Muscle of leg (tissue), 11 donors: Measurements from ENCODE around the gene PSD2. TPM values are rescaled to one million over a fixed set of nuclear protein-coding genes. Genes with fewer than 3 reads are reported as not detected.

Source experiments
- DNase-seq: peaks from one replicate; pipeline ENCODE4 v3.0.0; 2013
- H3K27ac ChIP-seq: one replicate; pipeline ENCODE4 v1.5.1; 2013; ENCODE audit warnings: mild to moderate bottlenecking, low read length, control low read depth
- H3K27me3 ChIP-seq: one replicate; pipeline ENCODE4 v1.6.1; 2013; ENCODE audit warnings: low read length; ENCODE audit not compliant: control insufficient read depth, insufficient read depth
- H3K36me3 ChIP-seq: one replicate; pipeline ENCODE4 v1.6.1; 2013; ENCODE audit warnings: low read length; ENCODE audit not compliant: control insufficient read depth, insufficient read depth
- H3K4me1 ChIP-seq: one replicate; pipeline ENCODE4 v1.6.1; 2013; ENCODE audit warnings: low read length; ENCODE audit not compliant: control insufficient read depth, insufficient read depth
- H3K4me3 ChIP-seq: one replicate; pipeline ENCODE4 v1.5.1; 2013; ENCODE audit warnings: low read length, control low read depth
- H3K9me3 ChIP-seq: replicated peaks from 2 replicates; pipeline ENCODE4 v1.6.1; 2013; ENCODE audit warnings: low read depth, low read length; ENCODE audit not compliant: control insufficient read depth
- WGBS: methylation state at CpG from one replicate; pipeline ENCODE4 v1.1.5; 2013; ENCODE audit warnings: missing lambda C conversion rate; ENCODE audit not compliant: insufficient coverage; 5-methylcytosine and 5-hydroxymethylcytosine counted together
- polyA plus RNA-seq, 8 donors: library from polyadenylated mRNA; unstranded; fragments of 120-200 nt; gene quantifications; one replicate each; pipeline versions ENCODE4 v1.2.1 to v1.2.3, GENCODE V29; 2013; ENCODE audit warnings: inconsistent platforms in 1 of 8, low replicate concordance in 1 of 8; ENCODE audit not compliant: insufficient read length in 8 of 8, insufficient read depth in 1 of 8
- total RNA-seq: library from RNA; stranded (reverse); fragments of 120-200 nt; gene quantifications from one replicate; pipeline ENCODE4 v1.2.4, GENCODE V29; 2013

PSD2 gene
- total and polyA plus RNA-seq, 9 donors, result 0.18 to 0.47 (median 0.31) TPM

DNA sequence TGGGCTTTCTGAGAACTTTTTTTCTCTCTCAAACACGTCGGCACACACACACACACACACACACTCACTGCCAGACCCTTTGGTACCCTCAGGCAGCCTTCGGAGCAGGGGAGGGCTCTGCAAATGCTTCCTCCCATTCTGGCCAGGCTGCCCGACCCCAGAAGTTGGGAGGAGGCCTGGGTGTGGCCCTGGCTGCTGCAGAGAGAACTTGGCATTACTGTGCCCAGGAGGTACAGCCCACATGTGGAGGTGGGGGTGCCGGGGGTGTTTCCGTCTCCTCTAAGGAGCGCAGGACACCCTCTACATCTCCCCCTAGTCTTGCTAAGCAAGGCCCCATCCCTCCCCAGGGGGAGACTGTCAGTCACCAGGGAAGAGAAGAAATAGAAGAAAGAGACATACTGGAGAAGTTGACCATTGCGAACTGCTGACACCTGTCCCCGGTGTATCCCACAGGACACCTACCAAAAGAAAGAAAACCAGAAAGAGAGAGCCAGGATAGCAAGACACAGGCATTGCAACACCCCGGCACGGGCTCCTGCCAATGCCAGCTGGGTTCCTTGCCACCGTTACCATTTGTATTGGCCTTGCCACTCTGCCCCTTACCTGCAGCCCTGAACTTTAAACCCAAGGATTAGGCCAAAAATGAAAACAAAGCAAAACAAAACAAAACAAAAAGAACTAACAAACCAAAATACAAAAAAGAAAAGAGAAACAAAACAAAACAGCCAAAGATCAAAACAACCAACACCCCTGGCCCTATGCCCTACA, 69.3 kb downstream of the PSD2 start:
- H3K27me3 ChIP-seq, result no peaks in the 10 kb centered on the region

GRCh38 chr5:139867109-139867508, 71.5 kb downstream of the PSD2 start:
- no CpG with 5 or more reads among the region's 2 CpGs for WGBS
- Histone ChIP-seq H3K36me3 (no peaks in the 10 kb centered on the region), H3K27me3 (peaks cover 3% of the 10 kb centered on the region), H3K9me3 (no peaks in the 10 kb centered on the region), H3K27ac (no peak overlapping the region), H3K4me1 (peaks cover 9% of the 10 kb centered on the region), H3K4me3 (no peak overlapping the region)
- no peak for DNase-seq

More for the DNA sequence above, 69.3 kb downstream of the PSD2 start:
- Histone ChIP-seq H3K9me3 (no peaks in the 10 kb centered on the region), H3K4me3 (no peak overlapping the region), H3K27ac (no peak overlapping the region), H3K4me1 (peaks cover 9% of the 10 kb centered on the region), H3K36me3 (no peaks in the 10 kb centered on the region)
- WGBS, result 83% methylated on average over 4 of the region's 12 CpGs
- no peak for DNase-seq

DNA sequence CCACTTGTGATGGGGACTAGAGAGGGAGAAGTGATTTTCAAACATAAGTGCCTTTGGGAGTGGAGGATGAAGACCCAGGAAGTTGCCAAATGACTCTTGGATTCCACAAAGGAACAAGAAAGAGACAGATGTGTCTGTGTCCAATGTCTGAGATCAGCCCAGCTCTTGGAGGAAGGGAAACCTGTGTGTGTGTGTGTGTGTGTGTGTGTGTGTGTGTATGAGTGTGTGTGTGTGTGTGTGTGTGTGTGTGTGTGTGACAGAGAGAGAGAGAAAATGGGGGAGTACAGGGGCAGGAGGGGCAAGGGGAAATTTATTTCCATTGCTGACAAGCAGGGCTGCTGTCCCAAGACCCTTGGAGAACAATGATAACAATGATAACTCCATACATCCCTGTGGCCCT, 72.0 kb downstream of the PSD2 start:
- Histone ChIP-seq H3K9me3 (no peaks in the 10 kb centered on the region), H3K4me1 (peaks cover 9% of the 10 kb centered on the region), H3K27me3 (peaks cover 8% of the 10 kb centered on the region), H3K27ac (no peak overlapping the region), H3K4me3 (no peak overlapping the region), H3K36me3 (no peaks in the 10 kb centered on the region)
- no peak for DNase-seq

DNA sequence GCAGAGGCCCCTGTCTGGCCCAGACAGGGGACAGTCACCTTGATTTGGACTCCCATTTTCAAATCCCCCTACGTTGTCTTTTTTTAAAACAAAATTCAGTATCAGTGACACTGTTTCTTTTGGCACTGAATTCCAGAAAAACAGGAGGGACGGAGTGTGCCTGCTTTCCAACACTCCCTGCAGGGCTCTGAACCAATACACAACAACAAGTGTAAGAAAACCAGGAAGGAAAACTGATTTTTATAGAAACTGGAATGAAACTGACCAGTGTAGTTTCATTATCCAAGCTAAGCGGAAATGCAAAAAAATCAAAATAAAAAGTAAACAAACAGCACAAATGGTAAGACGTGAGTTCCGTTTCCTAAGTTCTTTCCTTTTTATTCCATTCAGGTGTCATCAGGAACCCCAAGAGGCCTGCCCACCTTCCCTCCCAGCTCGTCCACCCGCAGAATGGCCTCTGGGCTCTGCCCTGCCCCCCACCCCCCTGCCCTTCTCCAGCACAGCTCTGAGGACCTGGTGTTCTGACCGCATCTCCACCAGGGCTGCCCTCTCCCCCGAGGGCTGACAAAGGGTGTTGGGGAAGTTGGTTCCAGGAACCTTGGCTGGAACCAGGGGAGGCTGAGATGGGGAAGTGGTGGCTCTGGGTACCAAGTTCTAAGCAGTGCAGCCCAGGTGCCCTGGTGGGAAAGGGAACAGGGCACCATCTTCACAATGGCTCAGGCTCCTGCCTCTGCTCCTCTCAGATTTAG, 73.6 kb downstream of the PSD2 start:
- no peak overlapping the region for H3K4me3 ChIP-seq
- 84% methylated on average over 3 of the region's 9 CpGs for WGBS

GRCh38 chr5:139870677-139871076, 75.1 kb downstream of the PSD2 start:
- DNase-seq, result no peak
- no CpG with 5 or more reads among the region's 1 CpG for WGBS

More for the DNA sequence above, 73.6 kb downstream of the PSD2 start:
- no peaks in the 10 kb centered on the region for H3K9me3 ChIP-seq
- no peaks in the 10 kb centered on the region for H3K4me1 ChIP-seq
- DNase-seq, result no peak
- H3K27ac ChIP-seq, result no peak overlapping the region
- peaks cover 11% of the 10 kb centered on the region for H3K27me3 ChIP-seq
- no peaks in the 10 kb centered on the region for H3K36me3 ChIP-seq

DNA sequence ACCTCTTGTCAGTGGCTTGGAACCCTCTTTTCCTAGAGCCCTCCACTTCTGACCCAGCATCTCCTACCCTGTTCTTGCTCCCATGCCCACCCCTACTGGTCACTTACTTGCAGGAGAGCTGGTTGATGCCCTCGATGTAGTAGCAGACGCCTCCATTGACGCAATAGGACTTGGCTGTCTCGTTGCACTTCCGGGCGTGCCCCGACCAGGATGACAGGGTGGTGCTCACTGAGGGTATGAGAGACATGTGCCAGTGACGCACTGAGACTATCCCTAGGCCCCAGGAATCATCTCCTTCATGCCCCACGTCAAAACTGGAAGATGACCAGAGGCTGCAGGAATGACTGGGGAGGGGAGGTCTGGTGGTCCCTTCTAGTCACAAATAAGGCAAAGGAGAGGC, 76.0 kb downstream of the PSD2 start:
- no peaks in the 10 kb centered on the region for H3K9me3 ChIP-seq
- H3K36me3 ChIP-seq, result no peaks in the 10 kb centered on the region
- H3K4me3 ChIP-seq, result no peak overlapping the region
- H3K27me3 ChIP-seq, result peaks cover 11% of the 10 kb centered on the region
- H3K27ac ChIP-seq, result no peak overlapping the region
- no peaks in the 10 kb centered on the region for H3K4me1 ChIP-seq
- no peak for DNase-seq
- 80% methylated on average over 1 of the region's 9 CpGs for whole genome bisulfite sequencing

More at GRCh38 chr5:139870677-139871076, 75.1 kb downstream of the PSD2 start:
- Histone ChIP-seq H3K36me3 (no peaks in the 10 kb centered on the region), H3K9me3 (no peaks in the 10 kb centered on the region), H3K4me1 (no peaks in the 10 kb centered on the region), H3K4me3 (no peak overlapping the region), H3K27me3 (peaks cover 11% of the 10 kb centered on the region), H3K27ac (no peak overlapping the region)

GRCh38 chr5:139872052-139872766, 76.6 kb downstream of the PSD2 start:
- DNase-seq, result no peak
- WGBS, result 41% methylated on average over 4 of the region's 9 CpGs
- Histone ChIP-seq H3K27ac (no peak overlapping the region), H3K9me3 (no peaks in the 10 kb centered on the region), H3K4me3 (no peak overlapping the region), H3K27me3 (peaks cover 11% of the 10 kb centered on the region), H3K36me3 (no peaks in the 10 kb centered on the region), H3K4me1 (no peaks in the 10 kb centered on the region)

- WGBS, result 74% methylated on average over 8 of the region's 16 CpGs
- H3K4me1 ChIP-seq, result no peaks in the 10 kb centered on the region
- H3K4me3 ChIP-seq, result no peak overlapping the region
- DNase-seq, result no peak
- no peaks in the 10 kb centered on the region for H3K9me3 ChIP-seq
- no peaks in the 10 kb centered on the region for H3K36me3 ChIP-seq
- H3K27ac ChIP-seq, result no peak overlapping the region
- peaks cover 11% of the 10 kb centered on the region for H3K27me3 ChIP-seq
Measured at GRCh38 chr5:139872851-139873794, 77.5 kb downstream of the PSD2 start.

GRCh38 chr5:139875957-139876356, 80.3 kb downstream of the PSD2 start:
- no peak for DNase-seq
- no peak overlapping the region for H3K27ac ChIP-seq
- peaks cover 9% of the 10 kb centered on the region for H3K27me3 ChIP-seq
- no CpG with 5 or more reads among the region's 2 CpGs for WGBS
- no peaks in the 10 kb centered on the region for H3K36me3 ChIP-seq
- no peaks in the 10 kb centered on the region for H3K9me3 ChIP-seq
- H3K4me3 ChIP-seq, result no peak overlapping the region
- peaks cover 11% of the 10 kb centered on the region for H3K4me1 ChIP-seq
